ENCODE data around the gene KLHL12.

Gene KLHL12

GRCh38 chr1:202890392-202890791 lies 36.6 kb downstream of the KLHL12 start:
- DNase-seq: no peak
- peak overlapping the region; percentile 15 for H3K27ac Mint-ChIP-seq
- no peak overlapping the region for H3K4me3 Mint-ChIP-seq
- no peaks in the 10 kb centered on the region for H3K9me3 Mint-ChIP-seq
- CTCF ChIA-PET: interaction anchor here (0.8 kb wide), 1 partner anchor 109 kb away, joined by 3 read pairs; no protein-coding TSS in a partner anchor
- peaks cover 28% of the 10 kb centered on the region for H3K4me1 Mint-ChIP-seq
- H3K27me3 Mint-ChIP-seq: no peaks in the 10 kb centered on the region
- peaks cover 27% of the 10 kb centered on the region for H3K36me3 Mint-ChIP-seq

- Mint-ChIP-seq H3K27me3 (no peaks in the 10 kb centered on the region), H3K27ac (peak within 1 kb of the TSS; percentile 97), H3K4me1 (peaks cover 31% of the 10 kb centered on the region), H3K4me3 (peak within 1 kb of the TSS; percentile 90), H3K36me3 (peaks cover 21% of the 10 kb centered on the region), H3K9me3 (no peaks in the 10 kb centered on the region)
- peak; percentile 98 for DNase-seq
- CTCF ChIA-PET: interaction anchor here (1.1 kb wide), 1 partner anchor 84 kb away, joined by 3 read pairs; no protein-coding TSS in a partner anchor
These were observed 38.3 kb downstream of the KLHL12 start, which contains the start of gene RABIF for GRCh38 chr1:202888531-202889360. RABIF (minus strand) TSS chr1:202889149; CDS start chr1:202889098, 51 bp downstream.

GRCh38 chr1:202888221-202888530 lies 38.9 kb downstream of the KLHL12 start:
- Mint-ChIP-seq H3K27ac (peak overlapping the region; percentile 94), H3K36me3 (peaks cover 19% of the 10 kb centered on the region), H3K27me3 (no peaks in the 10 kb centered on the region), H3K4me1 (peaks cover 31% of the 10 kb centered on the region), H3K9me3 (no peaks in the 10 kb centered on the region), H3K4me3 (peak overlapping the region; percentile 90)
- CTCF ChIA-PET: interaction anchor here (1.1 kb wide), 1 partner anchor 84 kb away, joined by 3 read pairs; no protein-coding TSS in a partner anchor
- DNase-seq: no peak

GRCh38 chr1:202880961-202881460 lies 46.0 kb downstream of the KLHL12 start:
- H3K27me3 Mint-ChIP-seq: no peaks in the 10 kb centered on the region
- H3K9me3 Mint-ChIP-seq: no peaks in the 10 kb centered on the region
- no peak overlapping the region for H3K4me3 Mint-ChIP-seq
- H3K27ac Mint-ChIP-seq: no peak overlapping the region
- peaks cover 19% of the 10 kb centered on the region for H3K4me1 Mint-ChIP-seq
- CTCF ChIA-PET: no interaction called here
- peaks cover 26% of the 10 kb centered on the region for H3K36me3 Mint-ChIP-seq
- DNase-seq: no peak

GRCh38 chr1:202880062-202880461 lies 47.0 kb downstream of the KLHL12 start:
- DNase-seq: no peak
- no peak overlapping the region for H3K27ac Mint-ChIP-seq
- peaks cover 14% of the 10 kb centered on the region for H3K4me1 Mint-ChIP-seq
- peaks cover 26% of the 10 kb centered on the region for H3K36me3 Mint-ChIP-seq
- no peaks in the 10 kb centered on the region for H3K9me3 Mint-ChIP-seq
- CTCF ChIA-PET: interaction anchor here (0.6 kb wide), 1 partner anchor 1061 kb away, joined by 4 read pairs; no protein-coding TSS in a partner anchor
- H3K27me3 Mint-ChIP-seq: no peaks in the 10 kb centered on the region
- H3K4me3 Mint-ChIP-seq: no peak overlapping the region

GRCh38 chr1:202879128-202879527 lies 47.9 kb downstream of the KLHL12 start:
- Mint-ChIP-seq H3K4me1 (peaks cover 13% of the 10 kb centered on the region), H3K27me3 (no peaks in the 10 kb centered on the region), H3K9me3 (no peaks in the 10 kb centered on the region), H3K4me3 (no peak overlapping the region), H3K36me3 (peaks cover 26% of the 10 kb centered on the region), H3K27ac (no peak overlapping the region)
- no peak for DNase-seq
- CTCF ChIA-PET: interaction anchor here (0.6 to 0.9 kb wide), 2 partner anchors 16 to 28 kb away, joined by 3 read pairs; no protein-coding TSS in a partner anchor

GRCh38 chr1:202873026-202873425 lies 54.0 kb downstream of the KLHL12 start:
- Mint-ChIP-seq H3K4me1 (no peaks in the 10 kb centered on the region), H3K4me3 (no peak overlapping the region), H3K9me3 (no peaks in the 10 kb centered on the region), H3K27ac (no peak overlapping the region), H3K27me3 (peaks cover 13% of the 10 kb centered on the region), H3K36me3 (peaks cover under 1% of the 10 kb centered on the region)
- CTCF ChIA-PET: interaction anchor here (0.7 kb wide), 1 partner anchor 47 kb away, joined by 3 read pairs; no protein-coding TSS in a partner anchor
- no peak for DNase-seq

GRCh38 chr1:202871367-202871766 lies 55.7 kb downstream of the KLHL12 start:
- no peak for DNase-seq
- H3K36me3 Mint-ChIP-seq: no peaks in the 10 kb centered on the region

GRCh38 chr1:202862679-202863560 lies 64.1 kb downstream of the KLHL12 start:
- CTCF ChIA-PET: interaction anchor here (0.8 to 2.0 kb wide), 9 partner anchors 9 to 147 kb away, joined by 3 to 8 read pairs (median 3); no protein-coding TSS in a partner anchor
- Mint-ChIP-seq H3K9me3 (no peaks in the 10 kb centered on the region), H3K4me3 (no peak overlapping the region), H3K27ac (no peak overlapping the region), H3K36me3 (no peaks in the 10 kb centered on the region), H3K4me1 (peaks cover 14% of the 10 kb centered on the region), H3K27me3 (peaks cover 75% of the 10 kb centered on the region)
- DNase-seq: no peak

More at GRCh38 chr1:202871367-202871766, 55.7 kb downstream of the KLHL12 start:
- no peaks in the 10 kb centered on the region for H3K9me3 Mint-ChIP-seq
- H3K27me3 Mint-ChIP-seq: peaks cover 13% of the 10 kb centered on the region
- H3K4me3 Mint-ChIP-seq: no peak overlapping the region
- no peaks in the 10 kb centered on the region for H3K4me1 Mint-ChIP-seq
- H3K27ac Mint-ChIP-seq: no peak overlapping the region
- CTCF ChIA-PET: no interaction called here

GRCh38 chr1:202861420-202862132 lies 65.5 kb downstream of the KLHL12 start:
- Mint-ChIP-seq H3K27me3 (peaks cover 85% of the 10 kb centered on the region), H3K4me1 (peaks cover 14% of the 10 kb centered on the region), H3K36me3 (no peaks in the 10 kb centered on the region), H3K27ac (no peak overlapping the region), H3K9me3 (no peaks in the 10 kb centered on the region), H3K4me3 (peak overlapping the region; percentile 71)
- CTCF ChIA-PET: interaction anchor here (1.0 to 2.0 kb wide), 3 partner anchors 8 to 145 kb away, joined by 3 to 8 read pairs (median 3); no protein-coding TSS in a partner anchor
- peak; percentile 53 for DNase-seq

GRCh38 chr1:202860744-202861419 lies 66.2 kb downstream of the KLHL12 start:
- CTCF ChIA-PET: interaction anchor here (0.8 kb wide), 1 partner anchor 104 kb away, joined by 3 read pairs; no protein-coding TSS in a partner anchor
- Mint-ChIP-seq H3K4me1 (peaks cover 14% of the 10 kb centered on the region), H3K27ac (no peak overlapping the region), H3K27me3 (peaks cover 85% of the 10 kb centered on the region), H3K9me3 (no peaks in the 10 kb centered on the region), H3K4me3 (peak overlapping the region; percentile 71), H3K36me3 (no peaks in the 10 kb centered on the region)
- peak; percentile 46 for DNase-seq

GRCh38 chr1:202858789-202859414 lies 68.1 kb downstream of the KLHL12 start:
- H3K27me3 Mint-ChIP-seq: peaks cover 68% of the 10 kb centered on the region
- CTCF ChIA-PET: interaction anchor here (1.0 kb wide), 1 partner anchor 233 kb away, joined by 3 read pairs; no protein-coding TSS in a partner anchor
- peaks cover 14% of the 10 kb centered on the region for H3K4me1 Mint-ChIP-seq
- H3K9me3 Mint-ChIP-seq: no peaks in the 10 kb centered on the region
- DNase-seq: no peak
- H3K27ac Mint-ChIP-seq: no peak overlapping the region
- H3K4me3 Mint-ChIP-seq: no peak overlapping the region
- no peaks in the 10 kb centered on the region for H3K36me3 Mint-ChIP-seq
